CD4-positive, alpha-beta T cell treated with Interleukin-6 at 100 ng/mL for 8 hours (primary cell): ENCODE results near the gene TMPRSS3.

Experiments used
- DNase-seq: peaks from one replicate; pipeline ENCODE4 v3.0.0-alpha.2; 2020; ENCODE audit warnings: mixed read lengths, low spot score

Gene TMPRSS3

DNA sequence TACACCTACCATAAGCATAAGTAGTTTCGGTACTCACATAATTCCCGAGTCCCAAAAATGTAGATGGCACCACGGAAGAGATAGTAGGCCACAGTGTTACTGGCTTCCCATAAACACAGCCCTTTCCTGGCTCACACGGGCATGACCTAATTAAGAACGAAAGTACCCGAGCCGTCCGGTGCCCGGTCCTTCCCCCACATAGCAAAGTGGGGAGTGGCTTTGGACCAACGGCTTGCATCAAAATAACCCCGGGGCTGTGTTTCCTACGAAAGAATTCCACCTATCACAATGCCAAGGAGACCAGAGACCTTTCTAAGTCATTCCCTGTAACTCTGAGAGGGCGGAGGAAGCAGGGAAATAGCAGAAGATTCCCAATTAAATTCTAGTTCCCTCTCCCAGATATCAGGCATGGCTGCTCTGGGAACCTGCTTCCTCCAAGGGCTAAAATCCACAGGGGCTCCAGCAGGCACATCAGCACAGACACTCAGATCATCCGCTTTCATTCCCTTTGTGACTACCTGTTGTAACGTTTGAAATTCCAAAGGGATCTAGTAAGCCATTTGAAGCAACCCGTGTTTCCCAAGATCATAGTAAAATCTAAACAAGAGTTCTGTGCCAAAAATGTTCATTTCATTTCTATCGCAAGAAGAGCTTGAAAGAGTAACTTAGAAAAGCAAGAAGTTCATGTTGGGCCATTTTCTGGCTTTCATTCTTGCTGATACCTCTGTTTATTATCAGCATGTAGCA lies at the start of gene TMPRSS3:
TSS of gene TMPRSS3 (minus strand) at position 148 of the 747 bp plus-strand sequence. CDS start 635 bp downstream, outside the sequence.
- no peak for DNase-seq

DNA sequence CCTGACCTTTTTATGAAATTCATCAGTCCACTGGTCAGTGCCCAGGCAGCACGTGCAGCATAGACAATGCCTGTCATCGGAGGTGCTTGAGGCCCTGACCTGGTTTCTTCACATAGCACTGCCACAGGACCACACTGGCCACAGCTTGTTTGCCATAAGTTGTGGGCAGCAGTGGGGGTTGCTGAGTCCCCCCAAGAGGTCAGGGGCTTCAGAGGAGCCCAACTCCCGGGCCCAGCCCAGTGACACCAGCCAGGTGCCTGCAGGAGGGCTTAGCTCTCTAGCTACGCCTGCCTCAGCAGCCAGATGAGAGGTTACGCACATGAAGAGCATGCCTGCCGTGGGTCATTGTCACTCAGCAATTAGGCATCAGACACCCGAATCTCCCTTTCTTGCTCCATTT lies 49.5 kb upstream of the TMPRSS3 start:
- no peak for DNase-seq

DNA sequence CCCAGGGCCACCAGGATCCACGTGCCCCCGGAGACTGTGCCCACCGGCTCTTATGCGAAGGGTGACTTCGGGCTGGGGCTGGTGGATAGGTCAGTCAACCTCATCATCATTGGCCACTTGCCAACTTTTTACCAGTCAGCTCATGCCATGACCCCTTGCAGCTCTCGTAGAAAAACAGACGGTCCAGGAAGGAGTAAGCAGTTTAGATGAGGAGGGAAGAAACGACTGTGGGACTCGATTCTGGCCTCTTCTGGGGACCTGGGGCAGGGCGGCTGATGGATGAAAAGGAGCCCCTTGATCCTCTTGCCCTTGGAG lies 48.9 kb upstream of the TMPRSS3 start:
- DNase-seq = no peak

DNA sequence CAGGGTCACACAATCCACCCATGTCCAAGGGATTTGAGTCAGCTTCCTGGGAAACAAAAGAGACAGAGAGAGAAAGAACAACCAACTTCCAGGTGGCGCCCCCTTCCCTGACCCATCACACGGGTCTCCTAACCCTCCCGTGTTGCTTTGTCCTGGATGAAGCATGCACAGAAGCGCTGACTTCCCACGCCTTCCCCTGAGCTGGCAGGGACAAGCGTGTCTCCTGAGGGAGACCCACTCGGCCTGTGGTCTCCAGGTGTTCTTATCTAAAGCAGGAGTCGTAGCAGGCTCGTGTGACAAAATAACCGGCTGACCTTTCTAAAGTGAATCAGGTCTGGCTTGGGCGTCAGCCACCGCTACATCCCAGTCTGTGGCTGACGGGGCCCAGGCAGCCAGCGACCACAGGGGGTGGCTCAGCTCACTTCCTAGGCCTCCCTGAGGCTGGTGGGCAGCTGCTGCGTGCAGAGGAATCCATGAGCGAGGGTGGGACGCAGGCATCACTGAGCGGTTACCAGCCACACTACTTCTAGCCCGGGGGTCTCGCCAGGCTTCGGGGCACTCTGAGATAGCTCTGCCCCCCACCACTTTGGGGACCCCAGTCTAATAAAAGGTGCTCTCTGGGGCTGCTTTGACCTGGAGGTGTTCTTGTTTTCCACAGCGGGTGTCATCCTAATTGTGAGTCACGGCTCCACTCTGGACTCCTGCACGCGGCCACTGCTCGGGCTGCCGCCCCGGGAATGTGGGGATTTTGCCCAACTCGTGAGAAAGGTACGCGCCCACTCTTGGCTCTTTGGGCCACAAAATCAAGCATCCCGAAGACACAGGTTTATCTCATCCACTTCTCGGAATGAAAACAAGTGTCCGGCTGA lies 48.3 kb upstream of the TMPRSS3 start:
- DNase-seq = no peak

DNA sequence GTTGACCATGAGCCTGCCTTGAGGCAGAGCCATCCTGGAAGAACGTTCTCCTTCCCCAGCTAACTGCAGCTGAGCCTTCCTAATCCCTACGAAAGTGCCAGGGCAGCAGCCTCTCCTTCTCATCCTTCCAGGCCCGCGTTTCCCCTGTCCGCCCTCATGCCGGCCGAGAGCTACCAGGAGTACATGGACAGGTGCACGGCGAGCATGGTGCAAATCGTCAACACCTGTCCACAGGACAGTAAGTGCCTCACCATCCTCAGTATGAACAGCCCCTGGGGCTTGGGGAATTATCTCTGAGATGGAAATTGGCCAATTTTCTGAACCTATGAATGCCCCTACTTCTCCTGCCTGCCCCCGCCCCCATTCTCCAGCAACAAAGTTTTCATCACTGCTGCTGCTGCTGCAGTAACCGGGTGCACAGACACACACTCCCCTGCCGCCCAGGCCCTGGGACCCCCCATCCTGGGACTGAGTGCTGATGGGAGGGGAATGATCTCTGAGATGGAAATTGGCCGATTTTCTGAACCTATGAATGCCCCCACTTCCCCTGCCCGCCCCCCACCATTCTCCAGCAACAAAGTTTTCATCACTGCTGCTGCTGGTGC lies 47.4 kb upstream of the TMPRSS3 start:
- no peak for DNase-seq

DNA sequence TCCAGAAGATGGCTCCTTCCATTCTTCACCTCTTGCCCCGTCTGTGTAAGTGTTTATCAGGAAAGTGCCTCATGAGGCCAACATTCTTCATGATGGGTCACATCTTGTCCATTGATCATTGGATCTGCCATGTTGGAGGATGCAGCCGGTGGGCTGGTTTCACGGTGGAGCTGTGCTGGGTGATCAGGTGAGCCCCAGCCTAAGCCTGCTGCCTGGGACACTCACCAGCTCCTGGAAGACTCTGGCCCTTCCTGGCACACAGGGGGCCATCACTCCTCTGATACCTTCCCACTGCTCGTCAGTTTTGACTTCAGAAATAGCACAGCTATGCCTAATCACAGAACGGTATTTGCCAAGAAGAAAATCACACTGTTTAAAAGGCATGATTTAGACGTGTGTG lies 46.1 kb upstream of the TMPRSS3 start:
- DNase-seq = no peak

DNA sequence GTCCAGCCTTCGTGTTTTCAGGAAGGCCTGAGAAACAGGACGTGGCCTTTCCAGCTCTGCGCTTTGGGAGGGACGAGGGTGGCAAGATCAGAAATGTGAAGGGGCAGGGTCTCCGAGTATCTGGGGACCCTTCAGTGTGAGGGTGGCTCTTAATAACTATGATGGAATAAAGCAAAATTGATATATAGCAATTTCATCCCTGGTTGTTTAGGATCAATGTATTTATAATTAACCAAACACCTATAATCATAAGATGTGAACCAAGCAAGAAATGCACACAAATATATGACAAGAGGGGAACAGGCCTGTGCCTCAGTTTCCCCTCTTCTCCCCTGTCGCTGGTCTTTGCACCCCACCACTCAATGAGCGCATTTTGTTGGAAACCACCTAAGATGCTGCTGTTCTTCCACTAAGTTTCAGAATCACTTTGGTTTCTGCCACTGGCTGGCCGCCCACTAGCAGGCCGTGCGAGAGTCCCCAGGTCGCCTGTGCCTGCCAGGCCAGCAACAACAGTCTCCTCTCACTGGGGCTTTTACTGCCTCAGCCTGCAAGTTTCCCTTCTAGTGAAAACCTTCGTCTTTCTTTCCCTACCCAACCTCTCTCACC lies 44.4 kb upstream of the TMPRSS3 start:
- DNase-seq = no peak

DNA sequence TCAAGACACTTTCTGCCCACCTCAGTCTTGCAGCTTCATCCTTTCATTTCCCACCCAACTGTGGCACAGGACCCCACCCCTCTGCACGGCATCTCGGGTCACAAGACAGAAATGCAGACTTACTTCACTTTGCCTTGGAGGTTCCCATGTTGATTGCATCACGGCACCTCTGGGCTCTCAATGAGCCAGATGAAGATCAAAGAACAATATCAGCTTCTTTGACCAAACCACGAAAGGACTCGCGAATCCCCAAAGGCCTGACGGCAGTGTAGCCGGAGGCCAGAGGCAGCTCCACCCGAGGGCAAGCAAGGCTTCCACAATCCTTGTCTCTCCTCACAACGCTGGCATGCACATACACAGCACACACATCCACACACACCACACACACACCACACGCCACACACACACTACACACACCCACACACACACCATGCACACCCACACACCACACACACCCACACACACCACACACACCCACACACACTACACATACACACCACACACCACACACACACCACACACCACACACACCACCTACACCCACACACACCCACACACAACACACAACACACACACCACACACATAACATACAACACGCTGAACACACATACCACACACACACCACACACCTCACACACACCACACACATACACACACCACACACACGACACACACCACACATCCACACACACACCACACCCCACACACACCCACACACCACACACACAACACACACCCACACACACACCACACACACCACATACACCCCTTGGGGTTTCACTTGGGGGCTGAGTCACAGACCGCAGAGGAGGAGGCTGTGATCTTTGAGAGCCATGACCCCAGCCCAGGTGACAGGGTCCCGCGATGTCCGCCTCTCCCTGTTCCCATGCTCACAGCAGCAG lies 43.7 kb upstream of the TMPRSS3 start:
- DNase-seq = no peak

DNA sequence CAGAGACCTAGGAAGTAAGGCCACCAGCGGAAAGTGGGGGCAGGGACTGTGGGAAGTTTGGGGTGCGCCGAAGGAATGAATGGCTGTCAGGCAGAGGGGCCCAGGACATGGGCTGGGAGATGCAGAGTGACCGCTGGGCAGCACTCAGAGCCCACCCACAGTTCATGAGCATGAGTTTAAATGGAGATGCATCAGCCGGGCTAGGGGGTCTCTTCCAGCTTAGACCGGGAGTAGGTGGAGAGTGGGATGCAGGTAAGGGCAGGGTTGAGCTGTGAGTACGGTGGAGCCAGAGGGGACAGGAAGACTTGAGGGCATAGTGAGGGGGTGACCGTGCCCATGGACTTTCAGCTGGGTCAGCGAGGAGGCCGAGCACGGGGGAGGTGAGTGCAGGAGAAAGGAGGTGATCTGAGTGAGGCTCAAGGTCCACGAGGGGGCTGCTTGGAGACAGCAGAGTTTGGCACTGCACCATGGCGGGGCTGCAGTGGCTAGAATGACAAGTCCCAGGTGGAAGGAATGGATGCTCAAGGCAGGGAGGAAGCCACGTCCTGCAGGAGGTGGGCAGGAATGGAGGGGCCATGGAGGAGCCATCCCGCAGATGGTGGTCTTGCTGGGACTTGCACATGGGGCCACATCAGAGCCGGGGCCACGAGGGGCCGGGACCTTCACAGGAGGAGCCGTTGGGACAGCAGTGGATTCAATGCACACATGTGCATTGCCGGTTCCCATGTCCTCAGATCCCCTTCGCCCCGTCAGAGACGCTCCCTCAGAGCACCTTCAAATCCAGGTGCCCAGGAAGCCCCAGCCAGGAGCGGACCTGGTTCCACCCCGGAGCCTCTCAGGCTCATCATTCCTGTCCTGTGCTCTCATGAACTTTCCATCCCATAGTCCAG lies 42.7 kb upstream of the TMPRSS3 start:
- DNase-seq = no peak

DNA sequence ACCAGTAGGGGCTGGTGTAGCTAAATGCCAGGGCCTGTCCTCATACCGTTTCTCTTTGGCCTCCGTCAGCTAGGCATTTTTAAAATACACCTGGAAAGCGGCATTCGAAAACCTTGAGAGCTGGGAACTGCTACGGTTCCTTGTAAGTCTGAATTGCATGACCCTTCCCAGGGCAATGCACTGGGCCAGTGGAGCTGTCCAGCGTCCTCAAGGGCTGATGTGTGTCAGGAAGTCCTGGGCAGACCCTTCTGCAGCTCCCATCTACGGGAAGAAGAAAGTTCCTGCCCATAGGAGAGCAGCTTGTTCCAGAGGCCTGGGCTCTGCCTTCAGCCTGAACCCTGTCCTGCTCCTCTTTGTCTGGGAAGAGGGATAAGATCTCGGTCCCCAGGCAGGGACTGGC lies 41.9 kb upstream of the TMPRSS3 start:
- DNase-seq = no peak

DNA sequence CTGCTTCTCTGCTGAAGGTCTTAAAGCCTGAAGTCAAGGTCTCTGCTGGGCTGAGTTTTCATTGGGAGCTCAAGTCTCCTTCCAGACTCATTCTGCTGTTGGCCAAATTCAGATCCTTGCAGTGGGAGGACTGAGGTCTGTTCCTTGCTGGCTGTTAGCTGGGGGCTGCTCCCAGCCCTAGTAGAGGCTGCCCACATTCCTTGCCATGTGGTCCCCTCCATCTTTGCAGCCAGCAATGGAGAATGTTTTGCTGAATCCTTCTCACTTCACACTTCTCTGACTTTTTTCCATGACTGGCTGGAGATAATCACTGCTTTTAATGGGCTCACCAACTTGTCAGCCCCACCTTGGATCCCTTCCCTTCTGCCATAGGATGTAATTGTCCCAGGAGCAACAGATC lies 41.1 kb upstream of the TMPRSS3 start:
- DNase-seq = no peak

DNA sequence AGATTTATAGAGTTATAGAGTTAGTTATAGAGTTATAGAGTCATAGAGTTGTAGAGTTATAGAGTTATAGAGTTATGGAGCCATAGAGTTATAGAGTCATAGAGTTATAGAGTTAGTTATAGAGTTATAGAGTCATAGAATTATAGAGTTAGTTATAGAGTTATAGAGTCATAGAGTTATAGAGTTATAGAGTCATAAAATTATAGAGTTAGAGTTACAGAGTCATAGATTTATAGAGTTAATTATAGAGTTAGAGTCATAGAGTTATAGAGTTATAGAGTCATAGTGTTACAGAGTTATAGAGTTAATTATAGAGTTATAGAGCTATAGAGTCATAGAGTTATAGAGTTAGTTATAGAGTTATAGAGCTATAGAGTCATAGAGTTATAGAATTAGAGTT lies 40.0 kb upstream of the TMPRSS3 start:
- no peak for DNase-seq

DNA sequence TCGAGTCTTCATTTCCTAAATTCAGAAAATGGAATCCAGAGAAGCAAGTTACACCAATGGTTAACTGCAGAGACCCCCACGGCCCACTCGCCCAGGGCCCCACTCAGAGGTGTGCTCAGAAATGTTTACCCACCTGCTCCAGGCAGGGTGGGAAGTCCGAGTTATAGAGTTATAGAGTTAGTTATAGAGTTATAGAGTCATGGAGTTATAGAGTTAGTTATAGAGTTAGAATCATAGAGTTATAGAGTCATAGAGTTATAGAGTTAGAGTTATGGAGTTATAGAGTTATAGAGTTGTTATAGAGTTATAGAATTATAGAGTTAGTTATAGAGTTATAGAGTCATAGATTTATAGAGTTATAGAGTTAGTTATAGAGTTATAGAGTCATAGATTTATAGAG lies 39.5 kb upstream of the TMPRSS3 start:
- no peak for DNase-seq

DNA sequence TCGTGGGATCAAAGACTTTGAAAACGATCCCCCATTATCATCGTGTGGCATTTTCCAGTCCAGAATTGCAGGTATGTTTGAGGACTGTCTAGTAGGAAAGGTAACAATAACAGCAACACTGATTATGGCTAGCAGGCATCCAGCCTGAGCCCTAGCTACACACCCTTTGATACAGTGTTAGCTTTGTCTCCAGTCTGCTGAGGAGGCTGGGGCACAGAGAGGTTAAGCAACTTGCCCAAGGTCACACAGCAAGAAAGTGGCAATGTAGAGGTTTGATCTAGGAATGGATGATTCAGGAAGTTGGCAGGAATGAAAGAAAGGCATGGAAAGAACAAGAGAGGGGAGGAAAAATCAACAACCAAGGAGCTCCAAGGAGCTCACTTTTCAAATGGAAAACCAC lies 39.0 kb upstream of the TMPRSS3 start:
- no peak for DNase-seq

DNA sequence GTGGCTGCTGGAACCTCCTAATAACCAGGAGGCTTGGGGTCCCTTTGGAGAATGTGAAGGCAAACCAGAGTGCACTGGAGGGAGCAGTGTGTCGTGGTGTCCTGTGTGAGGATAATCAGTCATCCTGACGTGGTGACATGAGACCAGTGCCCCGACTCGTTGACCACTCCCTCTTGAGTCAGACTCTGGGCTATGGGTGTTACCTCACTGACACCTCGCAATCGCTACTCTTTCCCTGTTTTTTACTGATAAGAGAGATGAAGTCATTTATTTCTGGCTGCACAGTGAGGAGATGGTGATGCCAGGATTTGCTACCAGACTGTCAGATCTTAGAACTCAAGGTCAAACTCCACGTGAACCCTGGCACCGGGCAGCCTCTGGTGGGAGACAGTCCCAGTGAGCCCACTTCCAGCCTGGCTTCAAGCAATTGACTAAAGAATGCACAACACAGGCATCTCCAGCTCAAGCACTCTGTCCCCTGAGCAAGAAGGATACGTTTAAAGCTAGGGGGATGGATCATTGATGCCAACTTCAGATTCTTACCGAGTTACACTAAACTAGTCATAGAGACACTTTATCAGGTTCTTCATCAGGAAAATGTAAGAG lies 38.2 kb upstream of the TMPRSS3 start:
- no peak for DNase-seq

DNA sequence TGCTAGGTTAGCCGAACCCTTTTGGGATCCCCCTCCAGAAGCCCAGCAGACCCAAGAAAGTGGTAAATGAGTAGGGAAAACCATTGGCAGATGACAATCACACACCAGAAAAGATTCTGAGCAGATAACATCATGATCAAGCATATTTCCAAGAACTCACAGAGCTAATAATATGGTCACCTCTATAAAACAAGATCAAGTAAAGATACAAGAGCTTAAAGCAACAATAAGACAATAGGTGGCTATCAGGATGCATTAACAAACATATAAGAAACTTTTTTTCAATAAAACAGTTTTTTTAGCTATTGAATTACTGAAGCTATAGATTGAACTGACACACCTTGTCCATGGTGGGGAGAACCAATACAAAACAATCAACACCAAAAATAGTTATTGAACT lies 36.8 kb upstream of the TMPRSS3 start:
- DNase-seq = no peak

DNA sequence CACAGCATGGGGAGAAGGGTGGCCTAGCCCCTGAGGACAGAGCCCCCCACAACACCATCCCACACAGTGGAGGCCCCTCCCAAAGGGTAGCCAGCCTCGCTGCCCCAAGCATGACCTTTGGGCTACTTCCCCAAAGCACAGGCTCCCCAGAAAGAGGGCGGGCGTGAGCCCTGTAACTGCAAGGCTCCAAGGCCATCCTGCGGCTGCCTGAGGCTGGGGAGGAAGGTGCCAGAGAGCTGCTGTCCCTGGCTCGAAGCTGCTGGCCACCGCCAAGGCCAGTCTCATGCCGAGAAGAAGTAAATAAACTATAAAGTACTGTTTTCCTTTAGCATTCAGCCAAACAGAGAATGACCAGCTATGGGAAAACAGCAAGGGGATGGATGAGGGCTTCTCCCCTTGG lies 35.3 kb upstream of the TMPRSS3 start:
- DNase-seq = no peak

DNA sequence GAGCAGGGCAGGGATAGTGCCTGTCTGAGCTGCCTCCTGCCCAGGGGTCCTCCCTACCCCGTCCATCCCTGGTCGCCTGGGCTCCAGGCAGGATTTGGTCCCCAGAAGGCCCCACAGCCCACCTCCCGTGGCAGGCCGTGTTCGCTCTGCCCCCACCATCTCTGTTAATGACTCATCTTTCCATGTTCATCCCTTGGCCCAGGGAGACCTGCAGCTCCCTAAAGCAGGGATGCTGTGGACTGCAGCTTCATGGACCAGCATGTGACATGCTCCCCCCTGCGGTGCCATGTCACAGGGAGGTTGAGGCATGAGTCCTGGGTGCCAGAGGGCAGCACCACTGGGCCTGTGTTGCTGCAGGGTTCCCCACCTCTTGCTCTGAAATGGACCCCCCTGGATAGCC lies 34.7 kb upstream of the TMPRSS3 start:
- DNase-seq = no peak

DNA sequence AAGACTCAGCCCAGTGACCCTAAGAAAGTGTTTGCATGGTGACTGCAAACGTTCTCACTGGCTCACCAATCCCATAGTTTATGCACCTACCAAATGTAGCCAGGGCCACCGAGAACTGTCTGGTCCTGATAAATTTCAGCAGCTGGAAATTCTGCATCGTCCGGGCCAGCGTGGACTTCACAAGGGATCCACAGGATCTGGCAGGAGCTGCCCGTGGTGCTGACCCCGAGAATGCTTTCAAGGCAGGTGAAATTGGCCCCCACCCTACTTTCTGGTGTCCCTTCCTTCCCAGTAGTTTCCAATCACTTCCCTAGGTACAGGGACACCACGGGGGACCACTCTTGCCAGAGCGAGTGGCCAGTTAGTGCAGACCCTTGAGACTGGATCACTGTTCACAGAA lies 34.0 kb upstream of the TMPRSS3 start:
- DNase-seq = no peak

DNA sequence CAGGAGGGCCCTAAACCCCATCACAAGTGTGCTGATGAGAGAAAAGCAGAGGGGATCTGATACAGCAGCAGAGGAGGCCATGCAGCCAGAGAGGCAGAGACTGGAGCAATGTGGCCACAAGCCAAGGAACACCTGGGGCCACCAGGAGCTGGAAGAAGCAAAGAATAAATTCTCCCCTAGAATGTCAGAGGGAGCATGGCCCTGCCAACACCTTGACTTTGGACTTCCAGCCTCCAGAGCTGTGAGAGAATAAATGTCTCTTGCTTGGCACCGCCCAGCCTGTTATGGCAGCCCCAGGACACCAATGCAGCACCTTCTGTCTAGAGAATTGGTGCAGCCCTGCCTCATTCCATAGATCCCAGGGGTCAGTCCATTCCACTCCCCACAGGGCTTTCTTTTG lies 33.2 kb upstream of the TMPRSS3 start:
- DNase-seq = no peak
